Measurements from ENCODE around the gene CIB4.

Gene CIB4

DNA sequence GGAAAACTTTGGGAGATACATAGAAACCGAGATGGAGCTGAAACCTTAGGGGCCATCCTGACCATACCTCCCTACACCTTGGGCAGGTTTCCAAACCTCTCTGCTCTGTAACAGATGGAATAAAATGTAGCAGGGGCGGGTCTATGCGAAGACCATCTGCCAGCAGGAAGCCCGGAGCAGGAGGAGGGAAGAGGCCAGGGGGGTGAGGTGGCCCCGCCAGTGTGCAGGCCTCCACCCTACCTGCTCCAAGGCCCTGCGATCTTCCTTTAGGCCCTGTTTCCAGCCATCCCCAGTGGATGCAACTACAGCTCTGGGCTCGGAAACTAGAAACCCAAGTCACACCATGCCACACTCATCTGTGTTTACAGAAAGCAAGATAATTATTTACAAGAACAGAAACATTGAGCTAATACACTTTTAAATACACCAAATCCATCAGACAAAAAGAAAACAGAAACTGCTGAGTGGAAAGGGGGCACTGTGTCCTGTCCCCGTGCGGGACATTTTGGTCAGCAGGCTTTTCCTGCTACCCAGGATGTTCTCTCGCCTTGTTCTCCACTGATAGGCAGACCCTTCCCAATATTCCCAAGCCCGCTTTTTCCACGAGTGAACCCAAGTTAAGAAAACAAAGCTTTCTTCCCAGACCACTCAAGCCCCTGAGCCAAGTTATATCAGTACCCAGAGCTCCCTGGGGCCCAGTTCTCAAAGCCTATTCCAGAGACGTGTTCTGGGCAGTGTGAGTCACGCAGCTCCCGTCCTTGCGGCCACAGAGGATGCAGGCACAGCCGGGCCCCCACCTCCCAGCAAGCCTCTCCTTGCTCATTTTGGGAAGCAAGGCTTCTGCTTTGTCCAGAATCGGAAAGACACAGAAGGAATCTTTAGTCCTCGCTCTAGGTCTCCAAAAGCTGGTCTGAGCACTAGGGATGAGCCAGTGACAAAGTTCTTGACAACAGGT, 17.3 kb downstream of the CIB4 start:
- no peak for DNase-seq (ENCODE audit: low read depth, low spot score)

DNA sequence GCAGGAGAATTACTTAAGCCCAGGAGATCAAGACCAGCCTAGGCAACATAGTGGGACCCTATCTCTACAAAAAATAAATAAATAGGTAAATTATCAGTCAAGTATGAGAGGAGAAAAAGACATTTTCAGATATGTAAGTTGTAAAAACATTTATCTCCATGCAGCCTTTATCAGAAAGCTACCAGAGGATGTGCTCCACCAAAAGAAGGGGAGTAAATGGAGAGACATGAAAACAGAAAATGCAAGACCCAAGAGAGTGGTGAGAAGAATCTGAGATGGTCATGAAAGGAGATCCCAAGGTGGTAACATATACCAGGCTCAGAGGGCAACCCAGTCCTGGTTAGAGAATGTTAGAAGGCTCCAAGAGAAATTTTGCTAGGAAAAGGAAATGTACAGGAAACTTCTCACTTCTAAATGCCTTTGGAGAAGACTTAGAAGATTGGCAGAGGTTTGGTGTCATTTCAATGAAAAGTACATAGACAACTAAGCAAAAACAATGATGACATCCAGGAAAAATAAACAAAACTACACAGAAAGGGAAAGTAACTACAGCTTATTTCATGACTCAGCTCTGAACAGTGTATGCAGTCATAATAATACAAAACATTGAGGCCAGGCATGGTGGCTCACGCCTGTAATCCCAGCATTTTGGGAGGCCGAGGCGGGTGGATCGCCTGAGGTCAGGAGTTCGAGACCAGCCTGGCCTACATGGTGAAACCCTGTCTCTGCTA, 19.5 kb downstream of the CIB4 start:
- DNase-seq (ENCODE audit: low read depth, low spot score), result no peak

DNA sequence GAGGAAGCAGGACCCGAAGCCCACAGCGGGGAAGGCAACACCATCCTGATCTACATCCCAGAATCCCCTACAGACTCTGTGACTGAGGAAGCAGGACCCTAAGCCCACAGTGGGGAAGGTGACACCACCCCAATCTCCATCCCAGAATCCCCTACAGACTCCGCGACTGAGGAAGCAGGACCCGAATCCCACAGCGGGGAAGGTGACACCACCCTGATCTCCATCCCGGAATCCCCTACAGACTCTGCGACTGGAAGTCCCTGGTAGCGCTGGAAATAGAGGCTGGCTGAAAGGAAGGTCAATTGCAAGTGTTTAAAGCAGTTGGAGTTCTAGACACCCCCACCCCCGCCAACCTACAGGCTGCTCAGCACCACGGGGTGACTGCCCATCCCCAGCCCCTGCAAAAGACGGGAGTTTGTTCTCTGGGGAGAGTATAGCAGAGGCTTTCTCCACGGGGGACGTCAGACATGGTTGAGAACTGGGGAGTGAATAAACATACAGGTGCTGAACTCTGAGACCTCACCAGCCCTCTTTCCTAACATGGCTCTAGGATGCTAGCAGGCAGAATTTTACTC, 21.0 kb downstream of the CIB4 start:
- no peak for DNase-seq (ENCODE audit: low read depth, low spot score)

DNA sequence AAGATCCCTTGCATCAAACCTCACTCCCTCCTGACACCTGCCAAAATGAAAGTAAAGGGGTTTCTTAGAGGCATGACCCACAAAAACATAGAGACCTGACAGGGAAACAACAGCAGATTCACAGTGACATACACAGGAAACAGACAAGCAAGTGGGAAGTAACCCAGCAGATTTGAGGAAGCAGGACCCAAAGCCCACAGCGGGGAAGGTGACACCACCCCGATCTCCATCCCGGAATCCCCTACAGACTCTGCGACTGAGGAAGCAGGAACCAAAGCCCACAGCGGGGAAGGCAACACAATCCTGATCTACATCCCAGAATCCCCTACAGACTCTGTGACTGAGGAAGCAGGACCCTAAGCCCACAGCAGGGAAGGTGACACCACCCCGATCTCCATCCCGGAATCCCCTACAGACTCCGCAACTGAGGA, 21.6 kb downstream of the CIB4 start:
- DNase-seq (ENCODE audit: low read depth, low spot score), result no peak

DNA sequence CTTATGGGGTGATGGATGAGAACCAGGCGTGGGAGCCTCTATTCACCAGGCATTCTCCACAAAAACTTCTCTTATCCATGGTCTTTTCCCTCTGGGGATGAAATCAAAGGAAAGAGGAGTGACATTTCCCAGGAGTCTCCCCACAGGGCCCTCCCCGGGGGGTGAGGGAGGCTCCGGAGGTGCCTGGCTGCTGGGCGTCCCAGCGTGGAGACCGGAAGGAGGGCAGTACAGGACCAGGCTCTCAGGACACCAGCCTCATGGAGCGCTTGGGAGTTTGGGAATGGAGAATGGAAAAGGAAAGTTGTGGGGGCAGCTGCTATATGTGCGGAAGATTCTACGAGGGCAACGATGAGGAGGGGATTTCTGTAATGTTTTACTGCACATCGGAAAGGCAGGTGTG, 22.1 kb downstream of the CIB4 start:
- no peak for DNase-seq (ENCODE audit: low read depth, low spot score)

DNA sequence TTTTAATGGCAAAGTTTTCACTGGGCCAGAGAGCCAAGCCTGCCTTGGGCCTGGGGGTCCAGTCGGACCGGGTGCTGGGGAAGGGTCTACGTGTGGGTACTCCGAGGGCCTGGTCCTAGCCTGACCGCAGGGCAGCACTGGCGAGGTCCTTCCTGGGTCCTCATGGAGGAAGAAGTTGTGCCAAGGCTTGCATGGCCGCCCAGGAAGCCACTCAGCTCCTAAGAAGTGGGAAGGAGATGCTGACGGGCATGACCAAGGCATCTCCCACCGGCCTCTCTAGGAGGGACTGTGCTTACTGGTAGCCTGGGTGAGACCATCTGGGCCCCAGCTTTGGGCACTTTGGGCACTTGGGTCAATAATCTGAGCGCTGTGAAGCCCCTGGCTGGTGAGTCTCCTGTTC, 22.6 kb downstream of the CIB4 start:
- no peak for DNase-seq (ENCODE audit: low read depth, low spot score)

DNA sequence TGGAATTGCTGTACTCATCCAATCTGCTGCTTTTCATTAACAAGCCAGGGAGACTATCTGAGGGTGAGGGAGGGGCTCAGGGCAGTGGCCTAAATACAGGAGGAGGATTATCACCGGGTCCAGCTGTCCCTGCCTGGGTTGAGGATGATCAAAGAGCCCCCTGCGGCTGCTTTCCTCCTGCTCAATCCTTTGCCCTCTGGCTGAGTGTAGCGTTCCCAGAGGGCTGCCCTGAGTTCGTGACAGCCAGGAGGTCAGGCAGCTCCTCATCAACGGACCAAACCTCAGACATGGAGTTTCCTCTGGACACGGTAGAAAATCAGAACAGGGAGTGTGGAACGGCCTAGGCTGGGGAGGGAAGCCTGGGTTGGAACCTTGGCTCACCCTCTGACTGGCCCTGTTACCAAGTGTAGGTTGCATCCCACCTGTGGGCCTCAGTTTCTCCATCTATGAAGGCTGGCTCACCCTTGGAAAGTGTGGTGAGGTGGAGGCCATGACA, 23.5 kb downstream of the CIB4 start:
- DNase-seq (ENCODE audit: low read depth, low spot score), result no peak

DNA sequence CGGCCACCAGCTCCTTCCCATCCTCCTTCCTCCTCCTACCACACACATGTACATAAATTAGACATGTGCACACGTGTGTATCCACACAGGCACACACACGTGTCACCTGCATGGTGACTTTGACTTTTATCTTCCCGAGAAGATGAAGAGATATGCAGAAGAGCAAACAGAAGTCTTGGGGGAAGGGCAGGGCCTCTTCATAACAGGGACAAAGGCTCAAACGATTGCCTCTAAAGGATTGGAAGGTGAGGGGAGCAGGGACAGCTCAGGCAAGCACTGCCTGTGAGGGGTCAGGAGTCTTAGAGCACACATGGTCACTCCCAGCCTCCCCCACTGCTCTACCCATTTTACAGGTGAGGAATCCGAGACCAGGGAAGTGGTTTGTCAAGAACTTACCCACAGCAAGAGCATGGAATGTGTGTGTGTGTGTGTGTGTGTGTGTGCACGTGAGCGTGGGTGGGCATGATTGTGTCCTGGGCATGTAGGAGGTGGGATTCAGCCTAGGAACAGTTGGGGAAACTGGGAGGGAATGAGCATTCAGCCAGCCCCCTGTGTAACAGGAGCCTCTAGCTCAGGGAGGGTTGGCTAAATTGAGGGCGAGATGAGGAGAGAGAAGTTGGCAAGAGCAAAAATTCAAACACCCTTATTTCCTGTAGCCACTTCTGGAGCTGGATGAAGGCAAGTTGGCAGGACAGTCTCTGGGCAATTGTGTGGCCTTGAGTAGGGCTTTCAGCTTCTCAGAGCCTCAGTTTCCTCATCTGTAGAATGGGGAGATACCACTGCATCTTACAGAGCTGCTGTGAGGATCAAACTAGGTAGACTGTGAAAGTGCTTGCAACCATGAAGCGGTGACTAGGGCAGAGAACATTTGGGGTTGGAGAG, 24.2 kb downstream of the CIB4 start:
- no peak for DNase-seq (ENCODE audit: low read depth, low spot score)

DNA sequence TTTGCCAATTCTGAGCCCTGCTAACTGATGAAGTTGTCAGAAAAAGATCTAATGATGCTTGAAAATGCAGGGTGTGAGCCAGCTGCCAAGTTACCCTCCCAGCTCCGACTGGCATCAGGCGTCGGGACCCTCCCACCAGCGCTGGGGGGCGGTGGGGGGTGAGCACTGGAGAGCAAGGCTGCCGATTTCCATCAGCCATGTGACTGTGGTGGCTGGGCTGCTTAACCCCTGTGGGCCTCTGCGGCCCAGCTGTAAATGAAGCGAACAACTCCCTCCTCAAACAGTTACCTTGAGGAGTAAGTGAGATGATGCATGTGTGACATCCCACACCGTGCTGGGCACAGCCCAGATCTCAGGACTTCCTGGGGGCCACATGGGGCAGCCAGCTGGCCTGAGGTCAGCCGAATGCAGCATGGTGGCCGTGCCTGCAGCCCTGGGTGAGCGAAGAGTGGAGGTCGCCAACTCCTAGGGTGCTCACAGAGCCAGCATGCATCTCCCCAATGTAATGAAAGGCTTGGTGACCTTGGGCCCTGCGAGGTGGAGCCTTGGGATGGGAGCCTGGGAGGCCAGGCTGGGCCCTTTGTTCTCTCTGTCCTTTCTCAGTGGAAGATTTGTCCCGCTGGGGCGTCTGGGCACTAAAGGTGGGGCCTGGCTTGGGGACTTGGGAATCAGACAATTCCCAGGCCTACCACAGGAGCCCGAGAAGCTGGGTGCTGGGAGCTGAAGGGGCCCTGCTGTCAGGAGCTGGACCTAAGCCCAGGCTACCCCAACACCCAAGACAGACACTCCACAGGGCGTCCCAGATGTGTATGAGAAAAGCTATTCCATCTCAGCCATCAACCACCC, 25.1 kb downstream of the CIB4 start:
- no peak for DNase-seq (ENCODE audit: low read depth, low spot score)

DNA sequence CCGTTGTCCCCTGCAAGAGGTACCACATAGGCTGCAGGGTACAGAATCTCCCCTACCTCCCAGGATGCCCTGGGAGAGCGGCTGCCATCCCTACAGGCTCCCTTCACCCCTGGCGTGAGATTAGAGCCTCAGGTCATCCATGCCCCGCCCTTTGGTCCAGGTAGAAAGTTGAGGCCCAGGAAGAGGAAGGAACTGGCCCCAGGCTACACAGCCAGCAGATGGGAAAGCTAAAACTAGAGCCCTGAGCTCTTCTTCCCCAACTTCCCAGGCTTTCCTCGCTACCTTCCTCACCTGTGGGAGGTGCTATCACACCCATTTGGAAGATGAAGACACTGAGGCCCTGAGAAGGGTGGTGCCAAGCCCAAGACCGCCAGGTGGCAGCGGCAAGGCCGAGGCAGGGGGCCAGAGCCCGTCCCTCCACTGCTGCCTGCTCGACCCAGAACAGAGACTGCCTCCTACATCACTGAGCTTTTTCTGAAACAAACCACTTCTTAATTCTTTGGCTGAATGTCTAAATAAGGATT, 25.8 kb downstream of the CIB4 start:
- DNase-seq (ENCODE audit: low read depth, low spot score), result no peak

DNA sequence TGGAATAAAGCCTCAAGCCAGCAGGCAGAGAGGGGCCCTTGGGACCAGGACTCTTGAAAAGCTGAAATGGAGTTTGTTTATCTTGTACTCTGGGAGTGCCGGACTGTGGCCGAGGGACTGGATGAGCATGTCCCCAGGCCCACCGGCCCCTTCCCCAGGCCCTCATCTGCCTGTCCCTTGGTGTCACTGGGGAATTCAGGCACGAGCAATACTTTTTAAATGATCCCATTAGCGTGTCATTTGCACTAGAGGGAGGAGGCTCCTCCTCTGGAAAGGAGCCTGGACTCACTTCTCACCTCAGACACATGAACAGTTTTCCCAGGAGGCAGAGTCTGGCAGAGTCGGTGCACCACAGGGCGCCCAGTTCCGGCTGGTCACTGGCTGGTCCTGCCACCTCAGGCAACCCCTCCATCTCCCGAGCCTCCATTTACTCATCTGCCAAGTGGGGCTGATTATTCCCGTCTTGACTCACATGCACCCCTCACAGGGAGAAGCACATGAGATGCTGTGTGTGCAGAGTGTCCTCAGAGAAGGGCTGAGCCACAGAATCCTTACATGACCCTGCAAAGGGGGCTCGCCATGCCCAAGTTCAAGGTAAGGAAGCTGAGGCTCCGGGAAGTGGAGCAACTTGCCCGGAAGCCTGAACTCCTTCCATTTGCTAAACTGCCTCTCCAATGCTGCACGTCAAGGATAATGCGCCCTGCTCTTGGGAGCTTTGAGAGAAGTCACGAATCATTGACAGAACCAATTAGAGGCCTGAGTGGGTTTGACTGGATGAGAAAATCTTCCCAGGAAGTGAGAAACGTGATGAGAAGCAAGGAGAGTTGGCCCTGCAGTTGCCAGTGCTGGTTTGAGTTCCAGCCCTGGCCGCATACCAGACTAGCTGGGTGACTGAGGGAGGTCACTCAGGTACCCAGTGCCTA, 26.7 kb downstream of the CIB4 start:
- no peak for DNase-seq (ENCODE audit: low read depth, low spot score)

DNA sequence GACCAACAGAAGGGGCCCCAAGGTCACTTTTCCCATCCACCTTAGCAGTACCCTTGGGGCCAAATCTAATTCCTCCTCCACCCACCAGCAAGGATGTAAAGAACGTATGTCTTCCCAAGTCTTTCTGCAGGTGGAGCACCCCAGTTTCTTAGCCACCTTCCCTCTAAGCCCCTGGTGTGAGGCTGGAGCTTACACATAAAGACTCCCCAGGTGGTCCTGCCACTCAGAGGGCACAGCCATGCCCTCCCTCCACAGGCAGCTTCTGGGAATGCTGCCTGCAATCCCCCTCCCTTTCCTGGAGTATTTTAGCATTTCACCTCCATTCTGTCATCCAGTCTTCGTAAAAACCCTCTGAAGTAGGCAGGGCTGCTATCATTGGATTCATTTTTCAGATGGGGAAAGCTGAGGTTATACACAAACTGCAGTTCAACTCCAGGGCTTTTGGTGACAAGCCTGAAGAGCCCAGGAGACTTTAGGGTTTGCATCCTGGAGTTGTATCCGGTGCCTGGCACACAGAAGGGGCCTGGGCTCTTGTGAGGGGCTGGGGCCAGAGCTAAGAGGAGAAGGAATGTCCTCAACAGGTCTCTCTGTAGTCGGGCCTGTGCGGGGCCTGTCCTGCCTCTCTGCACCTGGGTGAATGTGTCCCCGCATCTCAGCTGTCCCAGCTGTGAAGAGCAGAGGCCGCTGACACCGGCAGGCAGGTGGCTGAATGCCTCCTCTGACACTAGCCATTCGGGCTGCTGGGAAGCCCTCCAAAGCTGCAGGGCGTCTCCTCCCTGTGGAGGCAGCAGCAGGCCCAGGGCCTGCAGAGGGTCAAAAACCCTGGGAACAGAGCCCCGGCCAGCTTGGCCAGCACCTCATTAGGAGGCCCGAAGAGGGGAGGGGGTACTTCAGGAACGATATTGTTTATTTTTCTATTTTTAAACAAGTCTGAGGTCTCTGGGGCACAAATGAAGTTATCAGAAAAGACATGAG, 27.6 kb downstream of the CIB4 start:
- DNase-seq (ENCODE audit: low read depth, low spot score), result peak; percentile 30

DNA sequence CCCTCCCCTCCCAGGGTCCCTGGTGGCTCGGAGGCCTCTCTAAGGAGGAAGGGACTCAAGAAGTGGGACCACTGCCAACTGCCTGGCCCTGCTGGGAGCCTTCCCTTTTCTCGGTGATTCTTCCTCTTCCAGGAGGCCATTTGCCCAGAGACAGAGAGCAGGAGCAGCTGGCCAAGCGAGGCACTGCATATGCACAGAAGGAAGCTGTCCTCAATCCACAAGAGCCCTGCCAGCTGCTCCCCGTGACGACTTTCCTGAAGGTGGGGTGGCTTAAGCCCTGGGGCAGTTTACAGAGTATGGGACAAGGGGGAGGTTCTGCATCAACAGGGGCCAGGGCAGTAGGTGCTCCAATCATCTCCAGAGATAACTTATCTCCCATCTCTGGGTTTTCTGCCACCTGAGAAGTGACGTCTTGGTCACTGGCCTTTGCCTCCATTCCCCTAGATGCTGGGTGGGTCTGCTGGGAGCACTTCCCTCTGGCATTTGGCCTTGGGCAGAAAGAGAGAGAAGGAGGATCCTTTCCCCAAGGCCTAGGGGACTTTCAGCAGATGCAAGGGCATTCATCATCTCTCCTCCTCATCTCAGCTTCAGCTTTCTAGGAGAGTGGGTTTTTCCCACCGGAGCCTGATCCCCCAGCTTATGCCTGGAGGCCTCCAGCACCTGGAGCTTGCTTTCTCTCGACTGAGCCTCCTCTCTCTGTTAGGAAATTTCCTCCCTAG, 28.5 kb downstream of the CIB4 start:
- no peak for DNase-seq (ENCODE audit: low read depth, low spot score)

DNA sequence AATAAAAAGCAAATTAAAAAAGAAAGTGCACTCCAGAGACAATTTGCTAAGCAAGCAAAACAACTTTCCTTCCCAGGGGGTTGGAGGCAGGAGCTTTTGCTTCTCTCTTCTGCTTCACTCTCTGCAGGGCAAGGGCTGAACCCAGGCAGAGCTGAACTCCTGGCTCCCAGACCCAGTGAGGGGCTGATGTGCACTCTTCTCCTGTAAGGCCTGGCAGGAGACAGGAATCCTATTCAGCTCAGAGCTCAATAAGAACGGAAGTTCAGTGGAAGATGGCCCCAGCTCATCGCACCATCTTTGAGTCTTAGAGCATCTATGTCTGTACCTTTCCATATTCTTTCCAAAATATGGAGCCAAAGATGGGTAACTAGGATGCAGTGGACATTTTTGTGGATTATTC, 29.1 kb downstream of the CIB4 start:
- DNase-seq (ENCODE audit: low read depth, low spot score), result no peak

DNA sequence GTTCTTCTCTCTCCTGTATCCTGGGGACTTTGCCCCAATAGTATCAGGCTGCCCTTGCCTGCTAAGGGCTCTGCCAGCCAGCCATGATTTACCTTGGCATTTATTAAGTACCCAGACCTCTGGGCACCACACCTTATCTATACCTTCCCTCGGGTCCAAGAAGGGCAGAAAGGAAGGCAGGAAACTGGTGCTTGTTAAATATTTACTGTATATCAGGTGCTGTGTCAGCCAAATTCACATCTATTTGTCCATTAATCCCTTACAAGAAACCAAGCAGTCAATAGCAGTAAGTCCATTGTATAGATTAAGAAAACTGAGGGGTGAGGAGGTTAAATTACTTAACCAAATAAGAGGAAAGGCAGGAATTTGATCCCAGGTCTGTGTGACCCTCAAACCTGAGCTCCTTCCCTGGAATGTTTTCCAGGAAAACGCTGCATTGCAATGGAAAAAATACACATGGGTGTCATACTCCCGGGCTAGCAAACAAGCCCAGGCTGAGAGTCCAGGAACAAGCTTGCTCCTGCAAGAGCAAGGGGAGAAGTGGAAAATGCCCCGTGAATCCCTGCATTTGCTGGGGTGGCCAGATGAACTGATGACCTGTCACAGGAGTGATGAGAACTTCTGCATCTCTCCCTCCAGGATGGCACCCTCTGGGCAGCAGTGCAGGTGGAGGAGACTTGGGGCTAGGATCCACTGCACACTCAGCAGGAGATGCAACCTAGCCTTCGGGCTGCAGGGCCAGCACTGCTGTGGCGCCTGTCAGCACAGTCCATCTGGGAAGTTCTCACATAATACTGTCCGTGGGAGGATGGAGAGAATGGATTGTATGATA, 30.4 kb downstream of the CIB4 start:
- DNase-seq (ENCODE audit: low read depth, low spot score), result no peak

DNA sequence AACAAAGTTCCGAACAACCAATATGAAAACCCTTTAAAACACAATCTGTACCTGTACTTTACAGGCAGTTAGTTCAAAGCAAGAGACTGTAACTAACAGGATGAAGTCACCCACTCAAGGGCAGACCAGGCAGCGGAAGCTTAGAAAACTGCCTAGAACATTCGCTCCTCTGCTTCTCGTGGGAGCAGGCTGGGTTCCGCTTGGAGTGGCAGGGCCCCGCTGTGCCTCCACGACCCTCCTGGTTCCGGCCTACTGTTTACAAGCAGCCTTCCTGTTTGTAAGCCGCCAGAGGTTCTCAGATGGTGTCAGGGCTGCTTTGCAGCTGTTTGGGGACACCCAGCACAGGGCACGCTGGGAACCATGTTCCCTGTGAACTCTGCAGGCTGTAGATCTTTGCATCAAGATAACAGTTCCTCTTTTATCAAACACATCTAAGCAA, 31.3 kb downstream of the CIB4 start:
- DNase-seq (ENCODE audit: low read depth, low spot score), result no peak

Measured in brain pericyte (primary cell).